Posterior vena cava (tissue), 2 donors: ENCODE data around the gene HMG20A. TPM values are rescaled to one million over a fixed set of nuclear protein-coding genes. Genes with fewer than 3 reads are reported as not detected.
A peak's percentile ranks its signal among the peaks of the same experiment; 100 is the strongest.

Source experiments
- DNase-seq: peaks from one replicate; pipeline ENCODE4 v3.0.0-alpha.2; 2020; ENCODE audit warnings: low spot score
- intact Hi-C, 2 donors: fragments of 100-400 bp; cut with DNase I; formaldehyde crosslinking; loops; one replicate each; pipeline versions ENCODE4 v1.14.1 to v1.14.2; 2022 to 2023
- total RNA-seq, 2 donors: library from RNA; stranded (reverse); fragmentation: NEBNext Ultra II Directional; extraction: Animal tissue kit (Norgen Biotek cat#: 25700); gene quantifications; one replicate each; pipeline ENCODE4 v1.2.1, GENCODE V29; 2021
- donor health status: DM: yes; HTN: yes; CAD: no.
- donor health status: DM: yes; HTN: yes; CAD: no.

The HMG20A gene
- total RNA-seq, 2 donors from 2014 or later: 22.2 to 24.6 TPM

GRCh38 chr15:77489647-77490046, 69.0 kb downstream of the HMG20A start:
- intact Hi-C loops: no loop called here
- no peak for DNase-seq

- DNase-seq: no peak
- intact Hi-C loops: no loop called here
Observed at GRCh38 chr15:77493324-77493907, 72.7 kb downstream of the HMG20A start.

GRCh38 chr15:77494073-77494867, 73.6 kb downstream of the HMG20A start:
- intact Hi-C loops: no loop called here
- DNase-seq: no peak

GRCh38 chr15:77494964-77495363, 74.3 kb downstream of the HMG20A start:
- intact Hi-C loops: no loop called here
- no peak for DNase-seq

GRCh38 chr15:77495838-77496596, 75.3 kb downstream of the HMG20A start:
- DNase-seq: no peak
- intact Hi-C loops: no loop called here

GRCh38 chr15:77496715-77497109, 76.0 kb downstream of the HMG20A start:
- peak; percentile 96 for DNase-seq

GRCh38 chr15:77497110-77497737, 76.5 kb downstream of the HMG20A start:
- DNase-seq: no peak
- intact Hi-C loops: no loop called here

More at GRCh38 chr15:77496715-77497109, 76.0 kb downstream of the HMG20A start:
- intact Hi-C loops: no loop called here

GRCh38 chr15:77497942-77498361, 77.3 kb downstream of the HMG20A start:
- DNase-seq: no peak
- intact Hi-C loops: no loop called here

GRCh38 chr15:77499087-77499760, 78.5 kb downstream of the HMG20A start:
- no peak for DNase-seq
- intact Hi-C loops: no loop called here

GRCh38 chr15:77500989-77501388, 80.3 kb downstream of the HMG20A start:
- DNase-seq: no peak
- intact Hi-C loops: no loop called here

GRCh38 chr15:77502379-77503095, 81.8 kb downstream of the HMG20A start:
- DNase-seq: no peak
- intact Hi-C loops: no loop called here

GRCh38 chr15:77503240-77503639, 82.6 kb downstream of the HMG20A start:
- intact Hi-C loops: no loop called here
- DNase-seq: no peak

- no peak for DNase-seq
- intact Hi-C loops: no loop called here
Observed at GRCh38 chr15:77503764-77504163, 83.1 kb downstream of the HMG20A start.

- intact Hi-C loops: no loop called here
Observed at GRCh38 chr15:77504306-77504705, 83.6 kb downstream of the HMG20A start.

GRCh38 chr15:77504871-77505270, 84.2 kb downstream of the HMG20A start:
- intact Hi-C loops: no loop called here
- no peak for DNase-seq

More at GRCh38 chr15:77504306-77504705, 83.6 kb downstream of the HMG20A start:
- DNase-seq: no peak

- intact Hi-C loops: no loop called here
- DNase-seq: no peak
Observed at GRCh38 chr15:77505556-77505955, 84.9 kb downstream of the HMG20A start.

- DNase-seq: peak; percentile 85
- intact Hi-C loops: no loop called here
Observed at GRCh38 chr15:77506311-77507142, 85.8 kb downstream of the HMG20A start.
